Subcutaneous adipose tissue (tissue), 4 donors: ENCODE results near the gene CXorf58. TPM values are rescaled to one million over a fixed set of nuclear protein-coding genes. Genes with fewer than 3 reads are reported as not detected.

ENCODE experiments used
- CTCF ChIP-seq: fragments of 450-650 bp; IDR thresholded peaks from one replicate; pipeline ENCODE4 v1.5.1; 2016; ENCODE audit warnings: low read depth, mild to moderate bottlenecking, control low read depth, antibody characterized with exemption, moderate library complexity
- total RNA-seq, 4 donors: library from RNA; depleted of rRNA; stranded (reverse); fragments of >200 nt; gene quantifications; one replicate each; pipeline ENCODE4 v1.1.0, GENCODE V29; 2016

The CXorf58 gene
- total RNA-seq, 4 donors from 2014 or later = not detected

GRCh38 chrX:23964191-23964590 is 56.4 kb downstream of the CXorf58 start:
- TF ChIP-seq CTCF = no peak

GRCh38 chrX:23978491-23978890 is 70.7 kb downstream of the CXorf58 start:
- TF ChIP-seq CTCF = no peak

GRCh38 chrX:23980011-23980441 is 72.2 kb downstream of the CXorf58 start:
- no peak for TF ChIP-seq CTCF

- no peak for TF ChIP-seq CTCF
Measured at GRCh38 chrX:23981222-23981621, 73.4 kb downstream of the CXorf58 start.

- no peak for TF ChIP-seq CTCF
Measured at GRCh38 chrX:23981711-23982110, 73.9 kb downstream of the CXorf58 start.

GRCh38 chrX:23982891-23983290 is 75.1 kb downstream of the CXorf58 start:
- TF ChIP-seq CTCF = no peak

Other genes starting within 250 kb of the CXorf58 start
- 100 to 1,000 TPM in 3 of 4 donors, 10 to 100 TPM in 1; 77.8 to 145 (median 109) TPM for gene PRDX4, start 240.5 kb upstream of the CXorf58 start, total RNA-seq
- 10 to 100 TPM; 50.9 to 54.8 (median 51.4) TPM for gene ACOT9, start 164.7 kb upstream of the CXorf58 start, total RNA-seq
- gene SAT1, start 124.8 kb upstream of the CXorf58 start, total RNA-seq = 1,000 to 10,000 TPM in 3 of 4 donors, 100 to 1,000 TPM in 1; 976 to 1,919 (median 1,082) TPM
- 1 to 10 TPM; 2.4 to 7.2 (median 5.3) TPM for gene APOO, start 68 bp upstream of the CXorf58 start, total RNA-seq
- 10 to 100 TPM in 2 of 4 donors, 1 to 10 TPM in 2; 7.7 to 10.5 (median 9.5) TPM for gene KLHL15, start 119.2 kb downstream of the CXorf58 start, total RNA-seq
- 100 to 1,000 TPM; 110 to 126 (median 113) TPM for gene EIF2S3, start 146.9 kb downstream of the CXorf58 start, total RNA-seq
- gene ZFX, start 241.7 kb downstream of the CXorf58 start, total RNA-seq = 10 to 100 TPM; 39.2 to 59.7 (median 56.5) TPM